ENCODE measurements around the gene SUPT7L.

SUPT7L gene

DNA sequence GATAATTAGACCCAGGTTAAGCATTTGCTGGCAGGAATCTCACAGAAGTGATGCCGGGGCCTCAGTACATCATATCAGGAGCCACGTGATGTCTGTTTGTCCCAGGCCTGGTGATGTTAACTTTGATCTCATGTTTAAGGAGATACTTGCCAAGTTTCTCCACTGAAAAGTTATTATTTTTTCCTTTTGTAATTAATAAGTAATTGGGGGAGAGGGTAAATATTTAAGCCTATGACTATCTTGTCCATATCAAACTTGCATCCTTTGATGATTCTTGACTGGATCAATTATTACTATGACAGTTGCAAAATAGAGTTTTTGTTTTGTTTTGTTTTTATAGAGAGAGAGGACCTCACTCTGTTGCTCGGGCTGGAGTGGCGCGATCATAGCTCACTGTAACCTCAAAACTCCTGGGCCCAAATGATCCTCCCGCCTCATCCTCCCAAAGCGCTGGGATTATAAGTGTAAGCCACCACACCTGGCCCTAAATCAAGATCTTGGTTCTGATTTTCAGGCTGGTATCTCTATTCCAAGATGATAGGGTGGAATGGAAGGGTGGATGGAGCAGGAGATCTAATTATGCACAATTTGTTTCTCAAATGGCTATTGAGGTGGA lies 46.7 kb upstream of the SUPT7L start:
- no peak for DNase-seq
- Histone ChIP-seq H3K36me3 (no peaks in the 10 kb centered on the region), H3K4me3 (ENCODE audit: low read depth, low read length) (no peak overlapping the region), H3K27ac (no peak overlapping the region), H3K9me3 (ENCODE audit: severe bottlenecking) (no peaks in the 10 kb centered on the region), H3K27me3 (ENCODE audit: insufficient read depth, low read depth, severe bottlenecking) (no peaks in the 10 kb centered on the region)
- TF ChIP-seq CTCF (IDR thresholded peaks at IDR 0.05; ENCODE audit: low read depth, low read length), result no peak

GRCh38 chr2:27709326-27709725 lies 45.9 kb upstream of the SUPT7L start:
- no peak for TF ChIP-seq CTCF (IDR thresholded peaks at IDR 0.05; ENCODE audit: low read depth, low read length)
- Histone ChIP-seq H3K9me3 (ENCODE audit: severe bottlenecking) (no peaks in the 10 kb centered on the region), H3K27me3 (ENCODE audit: insufficient read depth, low read depth, severe bottlenecking) (no peaks in the 10 kb centered on the region), H3K4me3 (ENCODE audit: low read depth, low read length) (no peak overlapping the region), H3K27ac (no peak overlapping the region), H3K36me3 (no peaks in the 10 kb centered on the region)
- no peak for DNase-seq

GRCh38 chr2:27708666-27709065 lies 45.3 kb upstream of the SUPT7L start:
- TF ChIP-seq CTCF (IDR thresholded peaks at IDR 0.05; ENCODE audit: low read depth, low read length), result no peak
- no peak for DNase-seq
- Histone ChIP-seq H3K27me3 (ENCODE audit: insufficient read depth, low read depth, severe bottlenecking) (no peaks in the 10 kb centered on the region), H3K36me3 (no peaks in the 10 kb centered on the region), H3K27ac (no peak overlapping the region), H3K4me3 (ENCODE audit: low read depth, low read length) (no peak overlapping the region), H3K9me3 (ENCODE audit: severe bottlenecking) (no peaks in the 10 kb centered on the region)

DNA sequence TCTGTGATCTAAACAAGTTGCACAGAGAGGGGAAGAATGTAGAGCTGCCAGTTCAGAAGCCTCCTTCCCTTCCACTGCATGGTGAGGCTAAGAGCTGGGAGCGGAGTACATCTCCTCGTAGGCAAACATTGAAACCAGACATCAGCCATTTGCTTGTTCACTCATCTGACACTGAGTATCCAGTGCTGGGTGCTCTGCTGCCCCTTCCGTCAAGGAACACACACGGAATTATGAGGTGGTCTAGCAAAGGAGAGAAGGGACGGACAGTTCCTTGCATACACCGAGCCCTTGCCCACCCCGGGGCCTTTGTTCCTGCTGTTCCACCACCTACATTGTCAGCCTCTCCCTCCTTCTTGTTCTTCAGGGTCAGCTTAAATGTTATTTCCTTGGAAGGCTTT lies 44.8 kb upstream of the SUPT7L start:
- no peaks in the 10 kb centered on the region for H3K9me3 ChIP-seq (ENCODE audit: severe bottlenecking)
- no peak overlapping the region for H3K4me3 ChIP-seq (ENCODE audit: low read depth, low read length)
- no peak for TF ChIP-seq CTCF (IDR thresholded peaks at IDR 0.05; ENCODE audit: low read depth, low read length)
- H3K27me3 ChIP-seq (ENCODE audit: insufficient read depth, low read depth, severe bottlenecking), result no peaks in the 10 kb centered on the region
- DNase-seq, result no peak
- H3K27ac ChIP-seq, result no peak overlapping the region
- H3K36me3 ChIP-seq, result no peaks in the 10 kb centered on the region

GRCh38 chr2:27707462-27708256 lies 44.2 kb upstream of the SUPT7L start:
- H3K27ac ChIP-seq, result no peak overlapping the region
- TF ChIP-seq CTCF (IDR thresholded peaks at IDR 0.05; ENCODE audit: low read depth, low read length), result no peak

More at GRCh38 chr2:27707462-27708256, 44.2 kb upstream of the SUPT7L start:
- Histone ChIP-seq H3K27me3 (ENCODE audit: insufficient read depth, low read depth, severe bottlenecking) (no peaks in the 10 kb centered on the region), H3K36me3 (no peaks in the 10 kb centered on the region), H3K4me3 (ENCODE audit: low read depth, low read length) (no peak overlapping the region), H3K9me3 (ENCODE audit: severe bottlenecking) (no peaks in the 10 kb centered on the region)
- DNase-seq, result no peak

Data from WERI-Rb-1 (cell line).